Psoas muscle (tissue), 8 donors: ENCODE data around the gene PPP2R2C. TPM values are rescaled to one million over a fixed set of nuclear protein-coding genes. Genes with fewer than 3 reads are reported as not detected.

Experiments used
- ATAC-seq, 4 donors: fragments of 200-7000 bp; cut with Tn5 transposase; one replicate each; pipeline ENCODE4 v1.9.1; 2020; ENCODE audit warnings: moderate library complexity in 3 of 4, mild to moderate bottlenecking in 2 of 4
- DNase-seq, 2 donors: peaks; one replicate each; pipeline ENCODE4 v3.0.0-alpha.2; 2020
- H3K27ac ChIP-seq: fragments of 200-600 bp; one replicate; pipeline ENCODE4 v1.8.0; 2022
- H3K27me3 ChIP-seq, 3 donors: fragments of 200-600 bp in 1 of 3; one replicate each; pipeline versions ENCODE4 v1.6.1 to v1.8.0; 2013 to 2022; ENCODE audit warnings: low read length in 2 of 3, mild to moderate bottlenecking in 2 of 3, moderate library complexity in 1 of 3; ENCODE audit not compliant: insufficient read depth in 3 of 3
- H3K36me3 ChIP-seq, 2 donors: fragments of 200-600 bp in 1 of 2; one replicate each; pipeline versions ENCODE4 v1.6.1 to v1.8.0; 2013 to 2022; ENCODE audit warnings: low read depth in 1 of 2, mild to moderate bottlenecking in 1 of 2, moderate library complexity in 1 of 2; ENCODE audit not compliant: insufficient read depth in 1 of 2
- H3K4me1 ChIP-seq: fragments of 200-600 bp; one replicate; pipeline ENCODE4 v1.8.0; 2022
- H3K4me3 ChIP-seq: fragments of 200-600 bp; one replicate; pipeline ENCODE4 v1.8.0; 2022; ENCODE audit warnings: mild to moderate bottlenecking
- H3K9me3 ChIP-seq: fragments of 200-600 bp; one replicate; pipeline ENCODE4 v1.8.0; 2022
- WGBS, 3 donors: extraction: QIAGEN DNeasy Blood & Tissue Kit; methylation state at CpG; one replicate each; pipeline versions ENCODE4 v1.1.6 to v1.1.7; 2013; 5-methylcytosine and 5-hydroxymethylcytosine counted together
- intact Hi-C, 2 donors: fragments of 100-400 bp; cut with DNase I; formaldehyde crosslinking; loops; one replicate each; pipeline versions ENCODE4 v1.11.0 to v1.14.2; 2022
- polyA plus RNA-seq, 3 donors: library from polyadenylated mRNA; stranded (reverse); fragments of 200-250 nt; gene quantifications; one replicate each; pipeline ENCODE4 v1.2.3, GENCODE V29; 2013
- total RNA-seq, 4 donors: library from RNA; stranded (reverse); fragmentation: NEBNext Ultra II Directional in 2 of 4; extraction: Animal tissue kit (Norgen Biotek cat#: 25700) in 2 of 4; gene quantifications; one replicate each; pipeline versions ENCODE4 v1.2.1 to v1.2.4, GENCODE V29; 2021 to 2023
- TF ChIP-seq, protein P1 (sequence below): fragments of 200-600 bp; IDR thresholded peaks from one replicate; pipeline ENCODE4 v1.8.0; 2022; ENCODE audit warnings: antibody characterized with exemption
- donor health status: healthy with polysubstance abuse.
- donor health status: DM: no; HTN: no; CAD: no; lungs with moderate emphysema.
- donor health status: Bipolar disorder and iron deficiency.
- donor health status: healthy.
- donor health status: DM: yes; HTN: yes; CAD: no.
- donor health status: DM: no; HTN: no; CAD: no.
- donor health status: DM: no; HTN: no; CAD: no.
- donor health status: DM: yes; HTN: yes; CAD: no.

Gene PPP2R2C
- total and polyA plus RNA-seq, 7 donors, result 0.08 to 3.2 (median 1.2) TPM

DNA sequence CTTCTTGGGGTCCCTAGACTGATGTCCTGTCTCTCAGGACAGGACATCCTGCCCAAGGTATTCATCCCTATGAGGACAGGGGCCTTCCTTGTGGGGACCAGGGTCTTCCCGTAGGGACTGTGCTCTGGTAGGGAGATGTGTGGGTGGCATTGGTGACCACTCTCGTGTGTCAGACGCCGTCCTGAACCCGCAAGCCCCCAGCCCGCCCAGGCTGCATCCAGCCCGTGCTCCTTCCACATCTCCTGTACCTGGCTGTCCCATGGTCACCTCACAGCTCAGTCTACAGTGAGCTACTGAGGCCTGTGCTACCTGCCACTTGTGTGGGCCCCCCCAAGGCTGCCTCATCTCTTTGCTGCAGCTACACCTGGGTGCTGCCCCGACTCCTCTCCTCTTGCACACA, 178.8 kb downstream of the PPP2R2C start:
- Histone ChIP-seq H3K27ac (no peak overlapping the region), H3K4me1 (no peaks in the 10 kb centered on the region), H3K27me3 (no peaks in the 10 kb centered on the region), H3K4me3 (no peak overlapping the region), H3K9me3 (no peaks in the 10 kb centered on the region), H3K36me3 (peaks cover 0 to 66% of the 10 kb centered on the region in 2 donors)
- TF ChIP-seq, protein P1, sequence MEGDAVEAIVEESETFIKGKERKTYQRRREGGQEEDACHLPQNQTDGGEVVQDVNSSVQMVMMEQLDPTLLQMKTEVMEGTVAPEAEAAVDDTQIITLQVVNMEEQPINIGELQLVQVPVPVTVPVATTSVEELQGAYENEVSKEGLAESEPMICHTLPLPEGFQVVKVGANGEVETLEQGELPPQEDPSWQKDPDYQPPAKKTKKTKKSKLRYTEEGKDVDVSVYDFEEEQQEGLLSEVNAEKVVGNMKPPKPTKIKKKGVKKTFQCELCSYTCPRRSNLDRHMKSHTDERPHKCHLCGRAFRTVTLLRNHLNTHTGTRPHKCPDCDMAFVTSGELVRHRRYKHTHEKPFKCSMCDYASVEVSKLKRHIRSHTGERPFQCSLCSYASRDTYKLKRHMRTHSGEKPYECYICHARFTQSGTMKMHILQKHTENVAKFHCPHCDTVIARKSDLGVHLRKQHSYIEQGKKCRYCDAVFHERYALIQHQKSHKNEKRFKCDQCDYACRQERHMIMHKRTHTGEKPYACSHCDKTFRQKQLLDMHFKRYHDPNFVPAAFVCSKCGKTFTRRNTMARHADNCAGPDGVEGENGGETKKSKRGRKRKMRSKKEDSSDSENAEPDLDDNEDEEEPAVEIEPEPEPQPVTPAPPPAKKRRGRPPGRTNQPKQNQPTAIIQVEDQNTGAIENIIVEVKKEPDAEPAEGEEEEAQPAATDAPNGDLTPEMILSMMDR, result no peak
- WGBS, 3 donors, result 89 to 99% (median 89%) methylated on average over 8 of the region's 8 CpGs
- ATAC-seq, result no peak
- DNase-seq, result no peak
- intact Hi-C loops, result no loop called here

DNA sequence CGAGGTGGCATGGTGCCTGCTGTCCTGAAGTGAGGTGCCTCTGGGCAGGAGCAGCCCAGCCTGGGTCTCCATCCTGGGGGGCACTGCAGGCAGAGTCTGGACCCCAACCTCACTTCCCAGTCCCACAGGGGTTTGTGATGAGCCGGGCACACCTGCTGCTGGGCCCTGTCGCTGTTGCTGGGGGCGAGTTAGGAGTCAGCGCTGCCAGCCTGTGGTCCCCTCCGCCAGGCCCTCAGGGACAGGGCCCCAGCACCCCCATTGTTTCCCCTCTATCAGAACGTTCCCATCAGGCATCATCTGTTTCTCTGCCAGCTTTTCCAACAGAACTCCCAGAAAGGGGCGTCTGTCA, 179.3 kb downstream of the PPP2R2C start:
- no peak for ATAC-seq
- H3K4me3 ChIP-seq, result no peak overlapping the region
- no peak for DNase-seq
- peaks cover 0 to 66% of the 10 kb centered on the region in 2 donors for H3K36me3 ChIP-seq
- no peaks in the 10 kb centered on the region for H3K27me3 ChIP-seq
- H3K4me1 ChIP-seq, result no peaks in the 10 kb centered on the region
- WGBS, 3 donors, result 90 to 91% (median 90%) methylated on average over 8 of the region's 8 CpGs
- intact Hi-C loops, result no loop called here
- no peak overlapping the region for H3K27ac ChIP-seq
- H3K9me3 ChIP-seq, result no peaks in the 10 kb centered on the region
- TF ChIP-seq, protein P1, result no peak

DNA sequence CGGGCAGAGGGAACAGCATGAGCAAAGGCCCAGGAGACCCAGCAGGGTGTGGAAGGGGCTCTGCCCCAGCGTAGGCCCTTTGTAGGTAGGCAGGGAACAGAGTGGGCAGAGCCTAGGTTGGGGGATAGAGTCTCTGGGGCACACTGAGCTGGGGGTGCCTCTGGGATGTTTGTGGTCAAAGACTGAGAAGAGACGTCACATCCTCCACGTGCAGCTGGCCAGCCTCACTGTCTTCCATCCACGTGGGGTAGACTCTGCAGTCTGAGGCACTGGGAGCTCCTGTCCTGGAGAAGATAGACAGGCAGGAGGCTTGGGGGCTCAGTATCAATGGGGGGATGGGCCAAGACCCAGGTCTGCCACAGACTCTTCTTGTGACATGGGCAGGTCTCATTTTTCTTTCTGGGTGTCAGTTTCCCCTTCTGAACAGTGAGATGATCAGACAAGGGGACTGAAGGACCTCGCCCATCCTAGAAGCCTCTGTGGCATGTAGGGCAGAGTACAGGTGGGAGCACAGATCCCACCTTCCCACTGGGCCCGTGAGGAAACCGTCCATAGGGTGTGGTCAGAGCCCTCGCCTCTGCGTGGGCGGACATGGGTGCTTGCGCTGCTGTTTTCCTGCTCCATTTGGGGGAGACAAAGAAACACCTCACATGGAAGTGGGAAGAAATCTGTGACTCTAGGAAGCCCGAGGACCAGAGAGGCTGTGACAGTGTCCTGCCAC, 179.9 kb downstream of the PPP2R2C start:
- H3K4me3 ChIP-seq, result no peak overlapping the region
- no peaks in the 10 kb centered on the region for H3K9me3 ChIP-seq
- intact Hi-C loops, result no loop called here
- DNase-seq (no peak), ATAC-seq (no peak)
- H3K36me3 ChIP-seq, result peaks cover 0 to 62% of the 10 kb centered on the region in 2 donors
- TF ChIP-seq, protein P1, result no peak
- no peaks in the 10 kb centered on the region for H3K27me3 ChIP-seq
- H3K27ac ChIP-seq, result no peak overlapping the region
- WGBS, 3 donors, result 83 to 89% (median 86%) methylated on average over 13 of the region's 13 CpGs
- no peaks in the 10 kb centered on the region for H3K4me1 ChIP-seq

DNA sequence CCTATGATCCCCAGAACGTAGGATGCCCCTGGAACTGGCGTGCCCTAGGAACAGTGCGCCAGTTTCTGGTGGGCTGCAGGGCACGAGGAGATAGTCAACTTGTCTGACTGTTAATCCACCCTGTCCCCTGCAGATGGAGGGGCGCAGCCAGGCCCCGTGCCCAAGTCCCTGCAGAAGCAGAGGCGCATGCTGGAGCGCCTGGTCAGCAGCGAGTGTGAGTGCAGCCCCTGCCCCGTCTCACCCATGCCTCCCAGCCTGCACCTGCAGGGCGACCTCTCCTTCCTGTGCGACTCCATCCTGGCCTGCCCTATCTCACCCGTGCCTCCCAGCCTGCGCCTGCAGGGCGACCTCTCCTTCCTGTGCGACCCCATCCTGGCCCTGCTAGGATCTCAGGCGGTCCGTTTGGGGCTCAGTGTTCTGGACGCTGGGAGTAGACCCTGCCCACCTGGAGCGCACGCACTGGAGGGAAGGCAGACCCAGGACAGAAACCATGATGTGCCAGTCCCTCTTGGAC, 180.6 kb downstream of the PPP2R2C start:
- no peak overlapping the region for H3K27ac ChIP-seq
- H3K4me3 ChIP-seq, result no peak overlapping the region
- H3K36me3 ChIP-seq, result peaks cover 0 to 63% of the 10 kb centered on the region in 2 donors
- H3K9me3 ChIP-seq, result no peaks in the 10 kb centered on the region
- WGBS, 3 donors, result 86 to 91% (median 86%) methylated on average over 20 to 21 of the region's 21 CpGs
- ATAC-seq, result peak in 1 of 4 donors; percentile 22
- intact Hi-C loops, result no loop called here
- TF ChIP-seq, protein P1, result no peak
- H3K4me1 ChIP-seq, result no peaks in the 10 kb centered on the region
- DNase-seq, result no peak
- no peaks in the 10 kb centered on the region for H3K27me3 ChIP-seq
